HL-60 (cell line): Measurements from ENCODE around the gene PAPPA2.

ENCODE experiments used
- POLR2AphosphoS5 ChIP-seq: IDR thresholded peaks from 2 replicates; pipeline ENCODE4 v1.6.1; 2012; ENCODE audit warnings: low read depth
- TF ChIP-seq, protein P1 (sequence below): IDR thresholded peaks from one replicate; pipeline ENCODE4 v1.5.1; 2011; ENCODE audit warnings: low read length, control low read depth, inconsistent platforms; ENCODE audit not compliant: insufficient read depth

DNA sequence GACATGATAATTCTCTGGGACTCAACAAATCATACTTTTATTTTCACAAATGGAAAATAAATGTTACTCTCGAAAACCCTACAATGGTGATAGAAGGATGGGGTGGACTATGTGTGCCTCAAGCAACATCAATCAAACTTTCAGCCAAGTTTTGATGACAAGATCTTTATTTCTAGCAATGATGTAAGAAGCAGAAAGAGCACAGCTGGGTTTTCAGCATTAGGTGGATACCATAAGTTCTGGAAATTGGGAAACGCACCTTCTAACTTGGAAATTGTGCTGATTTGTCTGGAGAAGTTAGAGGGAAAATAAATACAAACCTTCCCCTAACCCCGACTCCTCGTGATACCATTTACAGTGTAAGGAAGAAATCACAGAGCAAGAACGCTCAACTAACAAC is 320.3 kb downstream of the PAPPA2 start:
- TF ChIP-seq, protein P1, sequence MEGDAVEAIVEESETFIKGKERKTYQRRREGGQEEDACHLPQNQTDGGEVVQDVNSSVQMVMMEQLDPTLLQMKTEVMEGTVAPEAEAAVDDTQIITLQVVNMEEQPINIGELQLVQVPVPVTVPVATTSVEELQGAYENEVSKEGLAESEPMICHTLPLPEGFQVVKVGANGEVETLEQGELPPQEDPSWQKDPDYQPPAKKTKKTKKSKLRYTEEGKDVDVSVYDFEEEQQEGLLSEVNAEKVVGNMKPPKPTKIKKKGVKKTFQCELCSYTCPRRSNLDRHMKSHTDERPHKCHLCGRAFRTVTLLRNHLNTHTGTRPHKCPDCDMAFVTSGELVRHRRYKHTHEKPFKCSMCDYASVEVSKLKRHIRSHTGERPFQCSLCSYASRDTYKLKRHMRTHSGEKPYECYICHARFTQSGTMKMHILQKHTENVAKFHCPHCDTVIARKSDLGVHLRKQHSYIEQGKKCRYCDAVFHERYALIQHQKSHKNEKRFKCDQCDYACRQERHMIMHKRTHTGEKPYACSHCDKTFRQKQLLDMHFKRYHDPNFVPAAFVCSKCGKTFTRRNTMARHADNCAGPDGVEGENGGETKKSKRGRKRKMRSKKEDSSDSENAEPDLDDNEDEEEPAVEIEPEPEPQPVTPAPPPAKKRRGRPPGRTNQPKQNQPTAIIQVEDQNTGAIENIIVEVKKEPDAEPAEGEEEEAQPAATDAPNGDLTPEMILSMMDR = no peak
- no peak for TF ChIP-seq POLR2AphosphoS5
